Midbrain (tissue), 1 donor: ENCODE data around the gene PPP1R3F.

ENCODE experiments used
- DNase-seq: peaks from one replicate; lab custom pipeline; 2025; lab: John Stamatoyannopoulos, UW

The PPP1R3F gene, protein sequence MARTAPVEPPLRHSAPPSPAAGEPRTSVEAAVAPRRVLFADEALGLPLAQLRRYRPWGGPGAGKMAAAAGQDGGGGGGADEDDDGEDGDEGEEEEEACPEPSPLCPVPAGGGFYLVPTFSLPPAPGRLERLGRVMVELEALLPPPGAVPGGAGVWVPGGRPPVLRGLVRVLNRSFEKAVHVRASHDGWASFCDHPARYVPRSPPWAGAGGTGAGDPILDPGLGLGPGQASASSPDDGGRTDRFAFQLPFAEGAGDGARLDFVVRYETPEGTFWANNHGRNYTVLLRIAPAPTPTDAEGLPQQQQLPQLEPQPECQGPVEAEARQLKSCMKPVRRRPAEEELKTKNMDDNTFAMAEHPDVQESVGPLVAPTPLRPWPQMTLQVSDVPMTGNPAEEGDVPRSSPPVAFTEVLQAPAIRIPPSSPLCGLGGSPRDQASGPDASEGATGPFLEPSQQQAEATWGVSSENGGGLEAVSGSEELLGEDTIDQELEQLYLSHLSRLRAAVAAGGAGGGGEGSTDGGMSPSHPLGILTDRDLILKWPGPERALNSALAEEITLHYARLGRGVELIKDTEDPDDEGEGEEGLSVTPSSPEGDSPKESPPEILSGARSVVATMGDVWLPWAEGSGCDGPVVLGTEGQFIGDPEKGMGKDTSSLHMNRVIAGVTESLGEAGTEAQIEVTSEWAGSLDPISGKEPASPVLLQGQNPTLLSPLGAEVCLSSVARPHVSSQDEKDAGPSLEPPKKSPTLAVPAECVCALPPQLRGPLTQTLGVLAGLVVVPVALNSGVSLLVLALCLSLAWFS

DNA sequence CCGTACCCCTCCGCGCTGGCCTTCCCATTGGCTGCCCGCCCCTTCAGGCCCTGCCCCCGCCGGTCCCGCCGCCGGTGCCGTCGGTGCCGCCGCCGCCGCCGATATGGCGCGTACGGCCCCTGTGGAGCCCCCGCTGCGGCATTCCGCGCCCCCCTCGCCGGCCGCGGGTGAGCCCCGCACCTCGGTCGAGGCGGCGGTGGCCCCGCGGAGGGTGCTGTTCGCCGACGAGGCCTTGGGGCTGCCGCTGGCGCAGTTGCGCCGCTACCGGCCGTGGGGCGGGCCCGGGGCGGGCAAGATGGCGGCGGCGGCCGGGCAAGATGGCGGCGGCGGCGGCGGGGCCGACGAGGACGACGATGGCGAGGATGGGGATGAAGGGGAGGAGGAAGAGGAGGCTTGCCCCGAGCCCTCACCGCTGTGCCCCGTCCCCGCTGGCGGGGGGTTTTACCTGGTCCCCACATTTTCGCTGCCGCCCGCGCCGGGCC lies at the start of gene PPP1R3F:
TSS of gene PPP1R3F (plus strand) at position 27 of the 482 bp plus-strand sequence. CDS start at position 104, 77 bp downstream.
- DNase-seq = no peak

DNA sequence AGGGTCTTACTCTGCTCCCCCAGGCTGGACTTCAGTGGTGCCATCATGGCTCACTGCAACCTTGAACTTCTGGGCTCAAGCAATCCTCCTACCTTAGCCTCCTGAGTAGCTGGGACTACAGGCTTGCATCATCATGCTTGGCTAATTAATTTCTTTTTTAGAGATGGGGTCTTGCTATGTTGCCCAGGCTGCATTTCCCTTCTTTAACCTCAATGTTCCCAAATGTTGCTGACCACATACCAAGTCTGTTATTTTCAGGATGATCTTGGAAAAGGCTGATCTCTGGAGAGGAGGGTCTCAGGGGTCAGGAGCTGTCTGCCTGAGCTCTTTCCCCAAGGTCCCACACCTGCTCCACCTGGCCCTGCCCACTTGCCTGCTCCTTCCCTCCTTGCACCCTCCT lies 49.5 kb upstream of the PPP1R3F start:
- no peak for DNase-seq

DNA sequence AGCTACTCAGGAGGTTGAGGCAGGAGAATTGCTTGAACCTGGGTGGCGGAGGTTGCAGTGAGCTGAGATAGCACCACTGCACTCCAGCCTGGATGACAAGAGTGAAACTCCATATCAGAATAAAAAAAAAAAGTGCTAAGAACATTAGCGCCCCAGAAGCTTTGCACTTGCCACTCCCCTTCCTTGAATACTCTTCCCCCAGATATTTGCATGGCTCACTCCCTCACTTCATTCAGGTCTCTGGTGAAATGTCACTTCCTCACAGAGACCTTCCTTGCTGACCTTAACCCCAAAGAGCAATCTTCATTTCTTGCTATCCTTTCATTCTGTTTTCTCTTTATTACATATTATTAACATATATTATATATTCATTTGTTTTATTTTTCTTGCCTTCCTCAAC lies 47.7 kb upstream of the PPP1R3F start:
- DNase-seq = no peak

DNA sequence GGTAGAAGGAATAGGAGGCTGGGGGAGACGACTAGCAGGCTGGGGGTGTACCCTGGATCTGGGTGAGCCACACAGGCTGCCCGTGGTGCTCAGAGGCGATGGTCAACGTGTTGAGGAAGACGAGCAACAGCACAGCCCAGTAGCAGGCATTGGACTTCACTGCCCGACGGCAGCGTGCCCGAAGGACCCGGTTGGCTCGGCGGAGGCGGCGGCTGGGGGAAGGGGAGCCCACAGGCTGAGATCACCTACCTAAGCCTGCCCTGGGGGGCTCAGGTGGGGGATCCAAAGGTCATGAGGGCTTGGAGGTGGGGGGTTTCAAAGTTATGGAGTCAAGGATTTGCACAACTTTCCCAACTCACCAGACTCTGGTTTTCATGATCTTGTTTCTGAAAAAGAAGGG lies 43.7 kb upstream of the PPP1R3F start:
- no peak for DNase-seq

DNA sequence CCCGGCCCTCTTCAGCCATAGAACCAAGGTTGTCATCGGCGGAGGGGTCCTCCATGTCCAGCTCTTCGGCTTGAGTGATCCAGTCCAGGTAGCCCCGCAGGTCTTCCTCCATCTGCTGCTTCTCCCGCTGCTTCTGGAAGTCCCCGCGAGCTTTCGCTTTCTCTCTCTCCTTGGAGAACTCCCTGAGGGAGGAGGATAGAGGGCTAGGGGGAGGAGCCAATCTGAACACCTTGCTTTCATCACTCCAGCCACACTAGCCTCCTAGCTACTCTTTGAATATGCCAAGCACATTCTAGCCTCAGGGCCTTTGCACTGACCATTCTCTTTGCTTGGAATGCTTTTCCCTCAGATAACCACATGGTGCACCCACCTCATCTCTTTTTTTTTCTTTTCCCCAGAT lies 42.6 kb upstream of the PPP1R3F start:
- DNase-seq = no peak

DNA sequence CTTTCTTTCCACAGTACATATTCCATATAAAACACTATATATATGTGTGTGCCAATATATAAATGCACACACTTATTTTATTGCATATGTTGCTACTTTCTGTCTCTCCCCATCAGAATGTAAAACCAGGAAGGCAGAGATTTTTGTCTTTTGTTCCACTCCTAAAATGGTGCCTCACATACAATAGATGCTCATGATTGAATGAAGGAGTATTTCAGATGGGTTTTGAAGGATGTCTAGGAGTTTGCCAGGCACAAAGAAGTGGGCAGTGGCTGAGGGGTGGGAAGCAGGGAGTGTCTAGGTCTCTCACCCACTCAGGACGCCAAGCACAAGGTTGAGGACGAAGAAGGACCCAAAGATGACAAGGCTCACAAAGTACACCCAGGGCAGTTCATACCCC lies 41.9 kb upstream of the PPP1R3F start:
- DNase-seq = no peak

DNA sequence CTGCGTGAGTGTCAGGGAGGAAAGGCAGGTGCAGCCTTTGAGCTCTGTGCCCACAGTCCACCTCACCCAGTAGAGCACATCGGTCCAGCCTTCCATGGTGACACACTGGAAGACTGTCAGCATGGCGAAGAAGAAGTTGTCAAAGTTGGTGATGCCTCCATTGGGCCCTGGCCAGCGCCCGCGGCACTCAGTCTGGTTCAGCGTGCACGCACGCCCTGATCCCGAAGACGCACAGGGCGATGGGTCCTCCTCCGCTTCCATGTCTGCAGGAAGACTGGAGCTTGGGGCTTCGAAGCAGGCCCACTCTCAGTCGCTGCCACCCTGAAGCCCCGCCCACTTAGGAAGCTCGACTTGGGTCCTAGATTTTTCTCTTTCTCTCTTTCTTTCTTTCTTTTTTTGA lies 41.4 kb upstream of the PPP1R3F start:
- DNase-seq = no peak

DNA sequence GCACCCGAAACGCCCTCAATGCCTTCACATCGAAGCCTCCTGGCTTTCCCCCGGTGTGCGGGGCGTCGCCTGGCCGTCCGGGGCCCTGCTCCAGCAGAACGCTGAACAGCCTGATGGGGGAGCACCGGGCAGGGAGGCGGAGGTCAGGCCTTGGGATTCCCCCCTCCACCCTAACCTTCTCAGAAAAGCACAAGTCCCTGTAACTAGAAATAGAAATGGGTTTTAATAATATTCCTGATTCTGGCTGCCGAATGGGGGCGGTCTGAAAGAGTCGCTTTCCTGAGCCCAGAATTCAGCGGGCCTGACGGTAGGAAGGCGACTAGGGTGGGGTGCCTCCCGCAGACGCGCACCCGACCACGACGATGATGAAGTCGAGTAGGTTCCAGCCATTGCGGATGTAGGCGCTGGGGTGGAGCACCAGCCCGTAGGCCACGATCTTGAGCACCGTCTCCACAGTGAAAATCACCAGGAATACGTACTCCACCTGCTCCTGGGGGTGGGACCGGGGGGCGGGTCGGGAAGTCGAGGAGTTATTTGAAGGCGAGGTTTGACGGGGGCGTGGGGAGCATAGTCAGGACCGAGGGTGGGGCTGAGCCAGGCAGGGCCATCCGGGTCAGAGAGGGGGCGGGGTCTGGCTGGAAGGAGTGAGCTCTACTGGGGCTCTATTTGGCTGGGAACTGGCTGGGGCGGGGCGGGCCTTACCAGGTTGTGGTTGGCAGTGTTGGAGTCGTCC lies 38.9 kb upstream of the PPP1R3F start:
- DNase-seq = no peak

DNA sequence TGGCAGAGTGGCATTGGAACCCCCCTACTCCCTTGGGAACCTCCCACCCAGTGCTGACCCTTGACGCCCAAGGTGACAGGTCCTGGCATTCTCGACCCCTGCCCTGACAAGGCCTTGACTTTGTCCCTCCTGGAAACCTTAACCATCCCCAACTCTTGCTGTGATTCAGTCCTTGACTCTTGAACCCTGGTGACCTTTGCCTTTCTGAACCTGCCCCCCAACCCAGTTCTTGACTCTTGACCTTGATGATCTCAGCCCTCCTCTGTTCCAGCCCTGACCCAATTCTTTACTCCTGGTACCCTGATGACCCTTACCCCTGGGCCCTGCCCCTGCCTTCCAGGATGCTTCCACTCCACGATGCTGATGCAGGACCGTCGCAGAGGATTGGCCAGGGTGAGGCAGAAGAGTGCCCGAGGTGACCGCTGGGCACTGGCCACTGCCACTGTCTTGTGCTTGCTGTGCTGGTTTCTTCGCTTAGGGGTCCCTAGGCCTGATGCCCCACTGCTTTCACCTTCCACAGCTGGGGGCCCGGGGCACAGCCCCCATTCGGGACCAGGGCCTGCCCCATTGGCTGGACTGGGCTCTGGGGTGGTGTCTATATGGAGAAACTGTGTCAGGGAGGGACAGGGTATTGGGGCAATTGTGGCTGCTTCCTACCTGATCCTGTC lies 38.1 kb upstream of the PPP1R3F start:
- no peak for DNase-seq

DNA sequence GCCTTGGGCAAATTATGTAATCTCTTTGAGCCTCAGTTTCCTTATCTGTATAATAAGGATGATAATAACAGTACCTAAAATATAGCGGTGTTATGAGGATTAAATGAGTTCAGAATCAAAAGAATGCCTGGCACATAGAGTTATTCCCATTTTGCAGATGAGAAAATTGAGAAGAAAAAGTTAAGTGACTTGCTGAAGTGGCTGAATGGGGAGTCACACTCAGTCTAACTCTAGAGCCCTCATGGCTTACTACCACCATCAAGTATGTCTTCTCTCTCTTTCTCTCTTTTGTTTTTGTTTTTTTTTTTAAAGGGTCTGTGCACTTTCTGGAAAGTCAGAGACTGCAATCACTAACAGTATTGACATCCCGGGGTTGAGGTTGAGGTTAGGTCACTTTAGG lies 37.1 kb upstream of the PPP1R3F start:
- no peak for DNase-seq

DNA sequence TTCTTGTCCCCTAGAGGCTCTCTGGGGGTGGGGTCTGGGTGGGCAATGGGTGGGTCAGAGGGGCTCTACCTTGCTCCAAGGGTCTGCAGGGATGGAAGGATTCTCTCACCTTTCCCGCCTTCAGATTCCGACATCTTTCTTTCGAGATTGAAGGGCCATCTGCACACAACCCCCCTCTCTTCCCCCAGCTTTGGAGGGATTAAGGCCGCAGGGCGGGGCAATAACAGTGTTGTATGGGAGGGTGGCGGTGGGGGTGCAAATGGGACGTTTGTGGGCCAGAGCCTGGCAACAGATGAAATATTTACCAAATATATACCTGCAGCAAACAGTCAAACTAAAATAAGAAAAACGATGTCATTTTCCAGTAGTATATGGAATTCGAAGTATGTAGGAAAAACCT lies 36.4 kb upstream of the PPP1R3F start, which contains the start of gene CACNA1F:
TSS of gene CACNA1F (minus strand) at position 165 of the 400 bp plus-strand sequence. CDS start at position 134, 31 bp downstream.
- DNase-seq = no peak

DNA sequence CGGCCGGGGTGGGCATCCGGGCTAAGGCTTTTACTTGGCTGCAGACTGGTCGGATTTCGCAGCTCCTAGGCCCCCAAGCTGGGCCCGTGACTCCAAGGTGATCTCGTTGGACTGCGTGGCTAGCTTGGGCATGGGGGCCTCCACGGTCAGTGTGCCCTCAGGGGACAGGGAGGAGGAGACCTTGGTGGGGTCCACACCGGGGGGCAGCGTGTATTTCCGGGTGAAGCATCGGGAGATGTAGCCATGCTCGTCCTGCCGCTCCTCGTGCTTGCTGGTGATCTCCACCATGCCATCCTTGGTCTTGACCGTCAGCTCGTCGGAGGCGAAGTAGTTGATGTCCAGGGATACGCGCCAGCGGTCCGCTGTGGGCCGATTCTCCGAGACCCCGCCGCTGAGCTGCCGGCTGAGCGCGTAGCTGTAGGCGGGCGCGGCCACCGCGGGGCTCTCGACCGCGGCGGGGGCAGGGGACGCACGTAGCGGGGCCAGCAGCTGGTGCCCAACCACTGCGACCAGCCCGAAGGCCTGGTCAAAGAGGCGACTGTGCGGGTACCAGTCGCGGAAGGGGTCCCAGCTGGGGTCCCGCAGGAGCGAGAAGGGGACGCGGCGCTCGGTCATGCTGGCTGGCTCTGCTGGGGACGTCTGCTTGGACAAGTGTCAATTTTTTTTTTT lies 35.6 kb upstream of the PPP1R3F start:
- no peak for DNase-seq

DNA sequence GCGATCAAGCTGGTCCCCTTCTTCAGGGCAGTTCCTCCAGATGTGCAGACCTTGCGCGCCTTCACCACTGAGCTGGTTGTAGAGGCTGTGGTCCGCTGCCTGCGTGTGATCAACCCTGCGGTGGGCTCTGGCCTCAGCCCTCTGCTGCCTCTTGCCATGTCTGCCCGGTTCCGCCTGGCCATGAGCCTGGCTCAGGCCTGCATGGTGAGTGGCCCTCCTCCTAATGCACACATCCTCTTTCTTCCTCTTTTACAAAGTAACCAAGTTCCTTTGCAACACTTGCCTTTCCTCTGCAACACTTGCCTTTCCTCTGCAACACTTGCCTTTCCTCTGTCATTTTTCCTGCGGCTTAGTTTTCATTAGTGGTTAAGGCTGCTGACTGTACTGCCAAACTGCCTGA lies 32.5 kb upstream of the PPP1R3F start:
- DNase-seq = no peak

DNA sequence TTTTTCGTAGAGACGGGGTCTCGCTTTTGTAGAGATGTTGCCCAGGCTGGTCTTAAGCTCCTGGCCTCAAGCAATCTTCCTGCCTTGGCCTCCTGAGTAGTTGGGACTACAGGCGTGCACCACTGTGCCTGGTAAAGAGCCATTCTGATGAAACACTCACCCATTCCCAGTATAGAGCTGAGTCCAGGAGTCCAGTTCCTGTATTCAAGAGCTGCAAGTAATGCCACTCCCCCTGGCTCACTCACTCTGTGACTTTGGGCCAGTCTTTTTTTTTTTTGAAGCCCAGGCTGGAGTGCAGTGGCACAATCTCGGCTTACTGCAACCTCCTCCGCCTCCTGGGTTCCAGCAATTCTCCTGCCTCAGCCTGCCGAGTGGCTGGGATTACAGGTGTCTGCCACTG lies 30.9 kb upstream of the PPP1R3F start:
- no peak for DNase-seq

DNA sequence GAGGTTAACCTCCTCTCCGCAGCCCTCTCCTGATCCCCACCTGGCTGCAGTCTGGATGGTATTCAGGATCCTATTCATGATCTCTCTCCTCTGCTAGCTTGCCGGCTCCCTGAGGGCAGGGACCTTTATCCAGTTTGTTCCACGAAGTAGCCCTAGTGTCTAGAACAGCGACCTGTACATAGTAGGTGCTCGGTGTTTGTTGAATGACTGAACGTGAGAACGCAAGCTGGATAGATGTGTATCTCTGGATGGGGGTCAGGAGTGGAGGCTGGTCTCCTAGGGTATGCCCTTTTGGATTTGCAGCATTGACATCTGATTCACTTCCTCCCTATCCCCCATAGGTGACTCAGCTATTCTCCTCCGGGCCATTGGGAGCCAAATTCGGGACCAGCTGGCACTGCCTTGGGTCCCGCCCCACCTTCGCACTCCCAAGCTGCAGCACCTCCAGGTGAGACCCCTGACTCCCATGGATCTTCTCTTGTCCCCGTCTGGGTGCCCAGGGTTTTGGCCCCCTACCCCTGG lies 27.0 kb upstream of the PPP1R3F start:
- no peak for DNase-seq

DNA sequence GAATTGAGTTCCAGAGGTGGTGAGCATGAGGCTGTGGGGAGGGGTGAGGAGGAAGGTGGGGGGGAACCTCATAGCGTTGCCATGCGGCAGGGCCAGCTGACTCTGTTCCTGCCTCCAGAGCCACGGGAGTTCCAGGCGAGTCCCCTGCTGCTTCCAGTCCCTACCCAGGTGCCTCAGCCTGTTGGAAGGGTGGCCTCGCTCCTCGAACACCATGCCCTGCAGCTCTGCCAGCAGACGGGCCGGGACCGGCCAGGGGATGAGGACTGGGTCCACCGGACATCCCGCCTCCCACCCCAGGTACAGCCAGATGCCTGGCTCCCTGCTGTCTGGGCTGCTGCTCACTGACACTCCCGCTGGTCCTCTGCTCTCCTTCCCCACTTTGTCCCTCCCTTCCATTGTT lies 26.4 kb upstream of the PPP1R3F start:
- no peak for DNase-seq

DNA sequence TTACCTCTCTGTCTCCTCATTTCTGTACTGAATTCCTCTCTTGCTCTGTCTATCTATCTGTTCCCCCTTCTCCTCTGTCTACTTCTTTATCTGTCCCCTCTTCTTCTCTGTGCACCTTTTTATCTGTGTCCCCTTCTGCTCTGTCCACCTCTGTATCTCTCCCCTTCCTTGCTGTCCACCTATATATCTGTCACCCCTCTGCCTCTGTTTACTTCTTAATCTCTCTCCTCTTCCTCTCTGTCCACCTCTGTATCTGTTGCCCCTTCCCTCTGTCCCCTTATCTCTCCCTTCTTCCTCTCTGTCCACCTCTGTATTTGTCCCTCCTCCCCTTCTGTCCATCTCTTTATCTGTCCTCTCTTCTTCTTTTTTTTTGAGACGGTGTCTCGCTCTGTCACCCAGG lies 25.4 kb upstream of the PPP1R3F start:
- DNase-seq = no peak

DNA sequence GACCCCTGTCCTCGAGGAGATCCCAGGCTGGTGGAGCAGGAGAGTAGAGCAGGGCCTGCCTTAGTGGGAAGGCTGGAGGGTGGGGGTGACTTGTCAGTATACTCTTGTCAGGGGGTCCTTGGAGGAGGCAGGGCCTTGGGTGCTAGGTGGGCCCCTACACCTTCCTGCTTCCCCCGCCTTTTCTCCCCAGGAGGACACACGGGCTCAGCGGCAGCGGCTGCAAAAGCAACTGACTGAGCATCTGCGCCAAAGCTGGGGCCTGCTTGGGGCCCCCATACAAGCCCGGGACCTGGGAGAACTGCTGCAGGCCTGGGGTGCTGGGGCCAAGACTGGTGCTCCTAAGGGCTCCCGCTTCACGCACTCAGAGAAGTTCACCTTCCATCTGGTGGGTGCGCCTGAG lies 23.1 kb upstream of the PPP1R3F start:
- no peak for DNase-seq

DNA sequence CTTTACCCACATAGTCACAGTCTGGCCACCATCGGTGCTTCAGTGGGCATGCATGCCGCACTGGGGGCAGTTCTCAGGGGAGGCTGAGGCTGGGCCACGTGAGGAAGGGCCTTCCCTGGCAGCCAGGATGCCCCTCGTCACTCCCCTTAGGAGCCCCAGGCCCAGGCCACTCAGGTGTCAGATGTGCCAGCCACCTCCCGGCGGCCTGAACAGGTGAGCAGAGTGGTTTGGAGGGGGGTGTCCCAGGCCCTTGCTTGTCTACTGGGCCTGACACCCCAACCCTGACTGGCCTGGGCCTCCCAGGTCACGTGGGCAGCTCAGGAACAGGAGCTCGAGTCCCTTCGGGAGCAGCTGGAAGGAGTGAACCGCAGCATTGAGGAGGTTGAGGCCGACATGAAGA lies 22.2 kb upstream of the PPP1R3F start:
- DNase-seq = no peak

DNA sequence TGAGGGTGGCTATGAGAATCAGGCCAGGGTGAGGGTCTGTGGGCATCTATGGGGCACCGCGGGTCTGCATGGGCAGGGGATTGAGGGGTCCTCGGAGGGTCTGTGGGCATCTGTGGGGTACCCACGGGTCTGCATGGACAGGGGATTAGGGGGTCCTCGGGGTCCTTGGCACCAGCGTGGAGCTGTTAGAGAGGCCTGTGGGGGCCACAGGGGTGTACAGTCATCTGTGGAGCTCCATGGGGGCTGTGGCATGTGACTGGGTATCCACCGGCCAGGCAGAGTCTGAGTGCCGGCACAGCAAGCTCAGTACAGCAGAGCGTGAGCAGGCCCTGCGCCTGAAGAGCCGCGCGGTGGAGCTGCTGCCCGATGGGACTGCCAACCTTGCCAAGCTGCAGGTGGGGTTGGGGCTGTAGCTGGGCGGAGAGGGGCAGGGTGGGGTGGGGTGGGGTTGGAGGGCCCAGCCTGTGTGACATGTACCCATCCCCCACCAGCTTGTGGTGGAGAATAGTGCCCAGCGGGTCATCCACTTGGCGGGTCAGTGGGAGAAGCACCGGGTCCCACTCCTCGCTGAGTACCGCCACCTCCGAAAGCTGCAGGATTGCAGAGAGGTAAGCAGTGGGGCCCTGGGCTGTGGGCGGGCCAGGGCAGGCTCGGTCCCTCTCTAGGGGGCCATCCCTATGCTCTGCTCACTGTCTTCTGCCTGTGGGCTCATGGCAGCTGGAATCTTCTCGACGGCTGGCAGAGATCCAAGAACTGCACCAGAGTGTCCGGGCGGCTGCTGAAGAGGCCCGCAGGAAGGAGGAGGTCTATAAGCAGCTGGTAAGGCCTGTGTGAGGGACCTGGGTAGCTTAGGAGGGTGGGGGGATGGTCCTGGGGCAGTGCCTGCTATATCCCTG lies 21.4 kb upstream of the PPP1R3F start:
- no peak for DNase-seq
